K562 (cell line): ENCODE data around the gene C19orf12. TPM values are rescaled to one million over a fixed set of nuclear protein-coding genes. Genes with fewer than 3 reads are reported as not detected.

ENCODE experiments used
- FOXK2 ChIP-seq, 2 experiments: fragments of 450-650 bp; IDR thresholded peaks in 1 of 2; conservative IDR thresholded peaks in 1 of 2; 2 replicates each; pipeline ENCODE4 v1.6.1; 2016; ENCODE audit warnings: low read depth in 2 of 2, mild to moderate bottlenecking in 1 of 2
- IRF1 ChIP-seq: sonication (generic); formaldehyde crosslinking; IDR thresholded peaks from 2 replicates; pipeline ENCODE4 v1.8.0; 2022; ENCODE audit warnings: missing genetic modification reagents, mild to moderate bottlenecking, borderline replicate concordance
- MAFK ChIP-seq: IDR thresholded peaks from 2 replicates; pipeline ENCODE4 v1.6.1; 2011; ENCODE audit warnings: low read length, improper control_type of control experiment
- MBD1 ChIP-seq: fragments of 250-450 bp; sonication (Bioruptor Pico); IDR thresholded peaks from 2 replicates; pipeline ENCODE4 v1.8.0; 2022; ENCODE audit warnings: inconsistent platforms
- MECOM ChIP-seq: fragments of 250-450 bp; sonication (Bioruptor Pico); IDR thresholded peaks from 2 replicates; pipeline ENCODE4 v1.8.0; 2022; ENCODE audit warnings: inconsistent platforms
- NBN ChIP-seq: fragments of 450-650 bp; IDR thresholded peaks from 2 replicates; pipeline ENCODE4 v1.6.1; 2016; ENCODE audit warnings: low read depth, mild to moderate bottlenecking
- NFATC3 ChIP-seq: fragments of 450-650 bp; IDR thresholded peaks from 2 replicates; pipeline ENCODE4 v1.6.1; 2017; ENCODE audit warnings: mild to moderate bottlenecking
- NFE2L1 ChIP-seq: fragments of 450-650 bp; IDR thresholded peaks from 2 replicates; pipeline ENCODE4 v1.6.1; 2016; ENCODE audit warnings: missing genetic modification characterization, low read depth, mild to moderate bottlenecking, missing compliant biosample characterization, moderate library complexity, borderline replicate concordance
- NFRKB ChIP-seq: fragments of 450-650 bp; IDR thresholded peaks from 2 replicates; pipeline ENCODE4 v1.6.1; 2016; ENCODE audit warnings: low read depth
- PHB2 ChIP-seq: fragments of 450-650 bp; IDR thresholded peaks from 2 replicates; pipeline ENCODE4 v1.6.1; 2017; ENCODE audit warnings: low read depth
- STAG1 ChIP-seq: sonication (generic); formaldehyde crosslinking; IDR thresholded peaks from 2 replicates; pipeline ENCODE4 v1.5.0; 2020; ENCODE audit warnings: missing genetic modification reagents, borderline replicate concordance
- SUPT5H ChIP-seq: fragments of 450-650 bp; IDR thresholded peaks from 2 replicates; pipeline ENCODE4 v1.6.1; 2016
- ZFP36 ChIP-seq: fragments of 150-350 bp; IDR thresholded peaks from 2 replicates; pipeline ENCODE4 v1.6.1; 2018; ENCODE audit warnings: low read length, low read depth; ENCODE audit not compliant: partially characterized antibody
- polyA plus RNA-seq, 8 experiments: library from polyadenylated mRNA; depleted of rRNA in 4 of 8; stranded (reverse) in 5 of 8; unstranded in 3 of 8; fragments of >200 nt; fragmentation: Nextera tagmentation in 2 of 8; fragmentation: Illumina TruSeq in 1 of 8; extraction: Ambion mirVana in 2 of 8; extraction: Trizol in 1 of 8; gene quantifications; 2 replicates each; pipeline versions ENCODE4 v1.2.1 to v1.2.3, GENCODE V29; 2011 to 2014; ENCODE audit warnings: inconsistent platforms in 1 of 8, missing spikeins in 1 of 8
- total RNA-seq, 7 experiments: library from RNA; depleted of rRNA in 6 of 7; stranded (reverse); fragments of >200 nt in 6 of 7; fragmentation: Illumina TruSeq in 2 of 7; extraction: Trizol in 2 of 7; gene quantifications; 2 replicates each; pipeline versions ENCODE4 v1.2.1 to v1.2.3, GENCODE V29; 2011 to 2021; ENCODE audit warnings: low replicate concordance in 1 of 7
- TF ChIP-seq, protein P1 (sequence below): fragments of 200-600 bp; sonication (generic); IDR thresholded peaks from one replicate; pipeline ENCODE4 v1.6.1; 2012; ENCODE audit warnings: mild to moderate bottlenecking, low read depth, low read length, inconsistent platforms

The C19orf12 gene
- total and polyA plus RNA-seq, 9 of the 15 experiments (the other 6 are each of a cell fraction or from before 2014, with no cell fraction given): 1.9 to 14.5 (median 10.2) TPM

DNA sequence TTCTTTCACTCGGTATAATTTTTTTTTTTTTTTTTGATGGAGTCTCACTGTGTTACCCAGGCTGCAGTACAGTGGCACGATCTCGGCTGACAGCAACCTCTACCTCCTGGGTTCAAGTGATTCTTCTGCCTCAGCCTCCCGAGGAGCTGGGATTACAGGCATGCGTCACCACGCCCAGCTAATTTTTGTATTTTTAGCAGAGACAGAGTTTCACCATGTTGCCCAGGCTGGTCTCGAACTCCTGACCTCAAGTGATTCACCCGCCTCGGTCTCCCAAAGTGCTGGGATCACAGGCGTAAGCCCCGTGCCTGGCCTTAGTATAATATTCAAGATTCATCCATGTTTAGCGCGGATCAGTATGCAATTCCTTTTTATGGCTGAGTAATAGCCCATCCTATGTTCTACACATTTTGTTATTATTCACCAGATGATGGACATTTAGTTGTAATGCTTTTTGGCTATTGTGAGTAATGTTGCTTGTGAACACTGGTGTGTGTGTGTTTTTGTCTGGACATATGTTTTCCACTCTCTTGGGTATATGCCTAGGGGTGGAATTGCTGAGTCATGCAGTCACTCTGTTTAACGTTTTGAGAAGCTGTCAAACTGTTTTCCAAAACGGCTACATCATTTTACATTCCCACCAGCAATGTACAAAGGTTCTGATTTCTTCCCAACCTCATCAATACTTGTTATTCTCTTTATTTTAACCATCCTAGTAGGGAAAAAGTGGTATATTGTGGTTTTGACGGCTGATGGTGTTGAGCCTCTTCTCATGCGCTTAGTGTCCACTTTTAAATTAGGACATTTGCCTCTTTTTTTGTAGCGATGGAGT is 26.9 kb downstream of the C19orf12 start (continued):
- TF ChIP-seq, protein P1, sequence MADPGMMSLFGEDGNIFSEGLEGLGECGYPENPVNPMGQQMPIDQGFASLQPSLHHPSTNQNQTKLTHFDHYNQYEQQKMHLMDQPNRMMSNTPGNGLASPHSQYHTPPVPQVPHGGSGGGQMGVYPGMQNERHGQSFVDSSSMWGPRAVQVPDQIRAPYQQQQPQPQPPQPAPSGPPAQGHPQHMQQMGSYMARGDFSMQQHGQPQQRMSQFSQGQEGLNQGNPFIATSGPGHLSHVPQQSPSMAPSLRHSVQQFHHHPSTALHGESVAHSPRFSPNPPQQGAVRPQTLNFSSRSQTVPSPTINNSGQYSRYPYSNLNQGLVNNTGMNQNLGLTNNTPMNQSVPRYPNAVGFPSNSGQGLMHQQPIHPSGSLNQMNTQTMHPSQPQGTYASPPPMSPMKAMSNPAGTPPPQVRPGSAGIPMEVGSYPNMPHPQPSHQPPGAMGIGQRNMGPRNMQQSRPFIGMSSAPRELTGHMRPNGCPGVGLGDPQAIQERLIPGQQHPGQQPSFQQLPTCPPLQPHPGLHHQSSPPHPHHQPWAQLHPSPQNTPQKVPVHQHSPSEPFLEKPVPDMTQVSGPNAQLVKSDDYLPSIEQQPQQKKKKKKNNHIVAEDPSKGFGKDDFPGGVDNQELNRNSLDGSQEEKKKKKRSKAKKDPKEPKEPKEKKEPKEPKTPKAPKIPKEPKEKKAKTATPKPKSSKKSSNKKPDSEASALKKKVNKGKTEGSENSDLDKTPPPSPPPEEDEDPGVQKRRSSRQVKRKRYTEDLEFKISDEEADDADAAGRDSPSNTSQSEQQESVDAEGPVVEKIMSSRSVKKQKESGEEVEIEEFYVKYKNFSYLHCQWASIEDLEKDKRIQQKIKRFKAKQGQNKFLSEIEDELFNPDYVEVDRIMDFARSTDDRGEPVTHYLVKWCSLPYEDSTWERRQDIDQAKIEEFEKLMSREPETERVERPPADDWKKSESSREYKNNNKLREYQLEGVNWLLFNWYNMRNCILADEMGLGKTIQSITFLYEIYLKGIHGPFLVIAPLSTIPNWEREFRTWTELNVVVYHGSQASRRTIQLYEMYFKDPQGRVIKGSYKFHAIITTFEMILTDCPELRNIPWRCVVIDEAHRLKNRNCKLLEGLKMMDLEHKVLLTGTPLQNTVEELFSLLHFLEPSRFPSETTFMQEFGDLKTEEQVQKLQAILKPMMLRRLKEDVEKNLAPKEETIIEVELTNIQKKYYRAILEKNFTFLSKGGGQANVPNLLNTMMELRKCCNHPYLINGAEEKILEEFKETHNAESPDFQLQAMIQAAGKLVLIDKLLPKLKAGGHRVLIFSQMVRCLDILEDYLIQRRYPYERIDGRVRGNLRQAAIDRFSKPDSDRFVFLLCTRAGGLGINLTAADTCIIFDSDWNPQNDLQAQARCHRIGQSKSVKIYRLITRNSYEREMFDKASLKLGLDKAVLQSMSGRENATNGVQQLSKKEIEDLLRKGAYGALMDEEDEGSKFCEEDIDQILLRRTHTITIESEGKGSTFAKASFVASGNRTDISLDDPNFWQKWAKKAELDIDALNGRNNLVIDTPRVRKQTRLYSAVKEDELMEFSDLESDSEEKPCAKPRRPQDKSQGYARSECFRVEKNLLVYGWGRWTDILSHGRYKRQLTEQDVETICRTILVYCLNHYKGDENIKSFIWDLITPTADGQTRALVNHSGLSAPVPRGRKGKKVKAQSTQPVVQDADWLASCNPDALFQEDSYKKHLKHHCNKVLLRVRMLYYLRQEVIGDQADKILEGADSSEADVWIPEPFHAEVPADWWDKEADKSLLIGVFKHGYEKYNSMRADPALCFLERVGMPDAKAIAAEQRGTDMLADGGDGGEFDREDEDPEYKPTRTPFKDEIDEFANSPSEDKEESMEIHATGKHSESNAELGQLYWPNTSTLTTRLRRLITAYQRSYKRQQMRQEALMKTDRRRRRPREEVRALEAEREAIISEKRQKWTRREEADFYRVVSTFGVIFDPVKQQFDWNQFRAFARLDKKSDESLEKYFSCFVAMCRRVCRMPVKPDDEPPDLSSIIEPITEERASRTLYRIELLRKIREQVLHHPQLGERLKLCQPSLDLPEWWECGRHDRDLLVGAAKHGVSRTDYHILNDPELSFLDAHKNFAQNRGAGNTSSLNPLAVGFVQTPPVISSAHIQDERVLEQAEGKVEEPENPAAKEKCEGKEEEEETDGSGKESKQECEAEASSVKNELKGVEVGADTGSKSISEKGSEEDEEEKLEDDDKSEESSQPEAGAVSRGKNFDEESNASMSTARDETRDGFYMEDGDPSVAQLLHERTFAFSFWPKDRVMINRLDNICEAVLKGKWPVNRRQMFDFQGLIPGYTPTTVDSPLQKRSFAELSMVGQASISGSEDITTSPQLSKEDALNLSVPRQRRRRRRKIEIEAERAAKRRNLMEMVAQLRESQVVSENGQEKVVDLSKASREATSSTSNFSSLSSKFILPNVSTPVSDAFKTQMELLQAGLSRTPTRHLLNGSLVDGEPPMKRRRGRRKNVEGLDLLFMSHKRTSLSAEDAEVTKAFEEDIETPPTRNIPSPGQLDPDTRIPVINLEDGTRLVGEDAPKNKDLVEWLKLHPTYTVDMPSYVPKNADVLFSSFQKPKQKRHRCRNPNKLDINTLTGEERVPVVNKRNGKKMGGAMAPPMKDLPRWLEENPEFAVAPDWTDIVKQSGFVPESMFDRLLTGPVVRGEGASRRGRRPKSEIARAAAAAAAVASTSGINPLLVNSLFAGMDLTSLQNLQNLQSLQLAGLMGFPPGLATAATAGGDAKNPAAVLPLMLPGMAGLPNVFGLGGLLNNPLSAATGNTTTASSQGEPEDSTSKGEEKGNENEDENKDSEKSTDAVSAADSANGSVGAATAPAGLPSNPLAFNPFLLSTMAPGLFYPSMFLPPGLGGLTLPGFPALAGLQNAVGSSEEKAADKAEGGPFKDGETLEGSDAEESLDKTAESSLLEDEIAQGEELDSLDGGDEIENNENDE: no peak
- TF ChIP-seq NBN (peak; percentile 42; the same call in 1 of the 2 replicates), MBD1 (CRISPR knock-in tag) (peak; percentile 11; the same call in 1 of the 2 replicates), SUPT5H (no peak), IRF1 (CRISPR knock-in tag) (no peak), NFRKB (peak; percentile 95), MAFK (peak; percentile 99), STAG1 (CRISPR knock-in tag) (no peak), MECOM (CRISPR knock-in tag) (peak; percentile 5), PHB2 (no peak), NFATC3 (peak; percentile 56; the same call in 1 of the 2 replicates), ZFP36 (no peak), FOXK2 (conservative IDR thresholded peaks at IDR 0.05 in 1 of 2, IDR thresholded peaks at IDR 0.05 in 1 of 2; ENCODE audit: low read depth in 2 of 2) (peak in 1 of 2 experiments; percentile 52; a peak in 1 of 4 replicates), NFE2L1 (tag) (peak; percentile 99)
